Neural cell (in vitro differentiated cells): ENCODE data around the gene DAPP1. TPM values are rescaled to one million over a fixed set of nuclear protein-coding genes. Genes with fewer than 3 reads are reported as not detected.

ENCODE experiments used
- H2AFZ ChIP-seq: fragments of 200-600, 300-800 bp; sonication (generic), shearing (Covaris generic); 2 replicates; pipeline ENCODE4 v1.6.0; 2014; ENCODE audit warnings: low read depth, mild to moderate bottlenecking, antibody characterized with exemption, low read length, moderate library complexity
- H3F3A ChIP-seq: fragments of 200-600 bp; shearing (Covaris generic); 2 replicates; pipeline ENCODE4 v1.6.1; 2016; ENCODE audit warnings: mild to moderate bottlenecking, moderate library complexity, mixed read lengths, antibody characterized with exemption, low read length; ENCODE audit not compliant: insufficient read depth, poor library complexity, severe bottlenecking
- H3K27ac ChIP-seq: fragments of 200-600, 300-800 bp; sonication (generic), shearing (Covaris generic); 2 replicates; pipeline ENCODE4 v1.5.1; 2014; ENCODE audit warnings: mild to moderate bottlenecking, low read length, moderate library complexity
- H3K27me3 ChIP-seq: fragments of 300-800, 200-600 bp; sonication (generic), shearing (Covaris generic); 2 replicates; pipeline ENCODE4 v1.6.0; 2014; ENCODE audit warnings: mild to moderate bottlenecking, low read depth, low read length, moderate library complexity; ENCODE audit not compliant: insufficient read depth
- H3K36me3 ChIP-seq: fragments of 300-800, 200-600 bp; sonication (generic), shearing (Covaris generic); 2 replicates; pipeline ENCODE4 v1.5.1; 2014; ENCODE audit warnings: mild to moderate bottlenecking, antibody characterized with exemption, low read length, moderate library complexity; ENCODE audit not compliant: insufficient read depth
- H3K4me2 ChIP-seq: fragments of 300-800, 200-600 bp; sonication (generic), shearing (Covaris generic); 2 replicates; pipeline ENCODE4 v1.6.0; 2014; ENCODE audit warnings: mild to moderate bottlenecking, low read length
- H3K4me3 ChIP-seq: fragments of 300-800, 200-600 bp; sonication (generic), shearing (Covaris generic); 2 replicates; pipeline ENCODE4 v1.5.1; 2014; ENCODE audit warnings: mild to moderate bottlenecking, low read length, moderate library complexity
- H3K79me2 ChIP-seq: fragments of 200-600 bp; shearing (Covaris generic); replicated peaks from 2 replicates; pipeline ENCODE4 v1.6.0; 2014; ENCODE audit warnings: mild to moderate bottlenecking, low read length, moderate library complexity; ENCODE audit not compliant: insufficient read depth
- H3K9ac ChIP-seq: fragments of 300-800, 200-600 bp; sonication (generic), shearing (Covaris generic); 2 replicates; pipeline ENCODE4 v1.6.1; 2016; ENCODE audit warnings: mild to moderate bottlenecking, low read length, mixed read lengths
- H3K9me2 ChIP-seq: fragments of 200-600 bp; shearing (Covaris generic); 2 replicates; pipeline ENCODE4 v1.6.1; 2016; ENCODE audit warnings: mild to moderate bottlenecking, low read length, mixed read lengths; ENCODE audit not compliant: insufficient read depth
- H3K9me3 ChIP-seq: fragments of 200-600, 300-800 bp; sonication (generic), shearing (Covaris generic); 2 replicates; pipeline ENCODE4 v1.6.1; 2016; ENCODE audit warnings: mild to moderate bottlenecking, mixed run types, low read length, moderate library complexity, mixed read lengths
- H4K20me1 ChIP-seq: fragments of 200-600 bp; shearing (Covaris generic); 2 replicates; pipeline ENCODE4 v1.6.1; 2016; ENCODE audit warnings: mild to moderate bottlenecking, mixed run types; ENCODE audit not compliant: insufficient read depth
- EP300 ChIP-seq: fragments of 450-650 bp; conservative IDR thresholded peaks from 2 replicates; pipeline ENCODE4 v1.6.1; 2014; ENCODE audit warnings: antibody characterized with exemption, mild to moderate bottlenecking, moderate library complexity; ENCODE audit not compliant: poor library complexity, severe bottlenecking
- EZH2 ChIP-seq: fragments of 200-600, 300-800 bp; shearing (Covaris generic), sonication (generic); IDR thresholded peaks from 2 replicates; pipeline ENCODE4 v1.6.1; 2014; ENCODE audit warnings: antibody characterized with exemption, low read length, borderline replicate concordance, mild to moderate bottlenecking; ENCODE audit not compliant: insufficient read depth, poor library complexity, severe bottlenecking
- MXI1 ChIP-seq: fragments of 450-650 bp; conservative IDR thresholded peaks from 2 replicates; pipeline ENCODE4 v1.6.1; 2014; ENCODE audit warnings: antibody characterized with exemption, mild to moderate bottlenecking; ENCODE audit not compliant: poor library complexity, severe bottlenecking
- POLR2AphosphoS5 ChIP-seq: IDR thresholded peaks from 2 replicates; pipeline ENCODE4 v1.6.1; 2012
- RAD21 ChIP-seq: fragments of 450-650 bp; conservative IDR thresholded peaks from 2 replicates; pipeline ENCODE4 v1.6.1; 2014; ENCODE audit warnings: antibody characterized with exemption, mild to moderate bottlenecking, moderate library complexity
- SMC3 ChIP-seq: fragments of 450-650 bp; conservative IDR thresholded peaks from 2 replicates; pipeline ENCODE4 v1.6.1; 2014; ENCODE audit warnings: antibody characterized with exemption, mild to moderate bottlenecking, moderate library complexity; ENCODE audit not compliant: poor library complexity
- TAF1 ChIP-seq: IDR thresholded peaks from 2 replicates; pipeline ENCODE4 v1.6.1; 2012; ENCODE audit warnings: low read depth
- polyA plus RNA-seq: library from polyadenylated mRNA; depleted of rRNA; stranded (reverse); fragments of >200 nt; gene quantifications from 2 replicates; pipeline ENCODE4 v1.2.3, GENCODE V29; 2014
- TF ChIP-seq, protein P1 (sequence below): IDR thresholded peaks from 2 replicates; pipeline ENCODE4 v1.6.1; 2012; ENCODE audit warnings: borderline replicate concordance
- TF ChIP-seq, protein P2 (sequence below): fragments of 450-650 bp; IDR thresholded peaks from 2 replicates; pipeline ENCODE4 v1.5.1; 2014; ENCODE audit warnings: antibody characterized with exemption, mild to moderate bottlenecking, moderate library complexity; ENCODE audit not compliant: poor library complexity, severe bottlenecking

Gene DAPP1
- polyA plus RNA-seq, 1 donor from 2014 or later = not detected

DNA sequence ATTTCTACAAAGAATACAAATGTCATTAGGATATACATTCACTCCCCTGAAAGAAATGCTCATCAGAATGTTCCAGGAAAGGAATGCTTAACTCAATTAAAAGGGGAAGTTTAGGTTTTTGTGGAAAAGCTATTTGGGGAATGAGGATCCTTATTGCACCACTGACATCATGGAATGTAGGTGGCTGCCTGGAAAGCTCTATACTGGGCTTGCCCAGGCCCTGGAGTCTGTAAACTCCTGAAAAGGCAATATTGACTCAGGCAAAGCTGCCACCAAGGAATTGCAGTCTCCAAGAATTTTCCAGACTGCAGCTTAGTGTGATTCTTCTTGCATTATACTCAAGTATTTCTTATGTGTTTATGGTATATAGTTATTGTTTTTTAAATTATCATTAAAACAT lies 15.7 kb downstream of the DAPP1 start:
- Histone ChIP-seq H3K4me3 (no peak overlapping the region), H3K36me3 (no peaks in the 10 kb centered on the region), H3F3A (no peaks in the 10 kb centered on the region)

DNA sequence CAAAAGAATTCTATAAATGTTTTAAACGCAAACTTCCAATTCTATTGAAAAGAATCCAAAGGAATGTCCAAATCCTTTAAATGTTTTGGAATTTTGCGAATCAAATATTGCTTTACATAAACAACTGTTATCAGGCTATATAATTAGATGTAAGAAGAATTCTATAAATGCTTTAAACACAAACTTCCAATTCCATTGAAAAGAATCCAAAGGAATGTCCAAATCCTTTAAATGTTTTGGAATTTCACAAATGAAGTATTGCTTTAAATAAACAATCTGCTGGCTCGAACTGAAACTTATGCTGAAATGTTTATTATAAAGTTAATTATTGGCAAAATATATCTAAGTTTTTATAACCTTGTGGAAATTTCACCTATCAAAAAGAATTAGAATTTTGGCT lies 16.1 kb downstream of the DAPP1 start:
- no peaks in the 10 kb centered on the region for H3K79me2 ChIP-seq
- H3K4me2 ChIP-seq = no peak overlapping the region
- H3K27ac ChIP-seq = no peak overlapping the region
- TF ChIP-seq, protein P1, sequence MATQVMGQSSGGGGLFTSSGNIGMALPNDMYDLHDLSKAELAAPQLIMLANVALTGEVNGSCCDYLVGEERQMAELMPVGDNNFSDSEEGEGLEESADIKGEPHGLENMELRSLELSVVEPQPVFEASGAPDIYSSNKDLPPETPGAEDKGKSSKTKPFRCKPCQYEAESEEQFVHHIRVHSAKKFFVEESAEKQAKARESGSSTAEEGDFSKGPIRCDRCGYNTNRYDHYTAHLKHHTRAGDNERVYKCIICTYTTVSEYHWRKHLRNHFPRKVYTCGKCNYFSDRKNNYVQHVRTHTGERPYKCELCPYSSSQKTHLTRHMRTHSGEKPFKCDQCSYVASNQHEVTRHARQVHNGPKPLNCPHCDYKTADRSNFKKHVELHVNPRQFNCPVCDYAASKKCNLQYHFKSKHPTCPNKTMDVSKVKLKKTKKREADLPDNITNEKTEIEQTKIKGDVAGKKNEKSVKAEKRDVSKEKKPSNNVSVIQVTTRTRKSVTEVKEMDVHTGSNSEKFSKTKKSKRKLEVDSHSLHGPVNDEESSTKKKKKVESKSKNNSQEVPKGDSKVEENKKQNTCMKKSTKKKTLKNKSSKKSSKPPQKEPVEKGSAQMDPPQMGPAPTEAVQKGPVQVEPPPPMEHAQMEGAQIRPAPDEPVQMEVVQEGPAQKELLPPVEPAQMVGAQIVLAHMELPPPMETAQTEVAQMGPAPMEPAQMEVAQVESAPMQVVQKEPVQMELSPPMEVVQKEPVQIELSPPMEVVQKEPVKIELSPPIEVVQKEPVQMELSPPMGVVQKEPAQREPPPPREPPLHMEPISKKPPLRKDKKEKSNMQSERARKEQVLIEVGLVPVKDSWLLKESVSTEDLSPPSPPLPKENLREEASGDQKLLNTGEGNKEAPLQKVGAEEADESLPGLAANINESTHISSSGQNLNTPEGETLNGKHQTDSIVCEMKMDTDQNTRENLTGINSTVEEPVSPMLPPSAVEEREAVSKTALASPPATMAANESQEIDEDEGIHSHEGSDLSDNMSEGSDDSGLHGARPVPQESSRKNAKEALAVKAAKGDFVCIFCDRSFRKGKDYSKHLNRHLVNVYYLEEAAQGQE = no peak
- no peak for TF ChIP-seq EZH2
- TF ChIP-seq POLR2AphosphoS5 = no peak
- no peak for TF ChIP-seq SMC3
- no peak for TF ChIP-seq MXI1
- no peak for TF ChIP-seq RAD21
- no peak for TF ChIP-seq TAF1
- TF ChIP-seq EP300 = no peak
- TF ChIP-seq, protein P2, sequence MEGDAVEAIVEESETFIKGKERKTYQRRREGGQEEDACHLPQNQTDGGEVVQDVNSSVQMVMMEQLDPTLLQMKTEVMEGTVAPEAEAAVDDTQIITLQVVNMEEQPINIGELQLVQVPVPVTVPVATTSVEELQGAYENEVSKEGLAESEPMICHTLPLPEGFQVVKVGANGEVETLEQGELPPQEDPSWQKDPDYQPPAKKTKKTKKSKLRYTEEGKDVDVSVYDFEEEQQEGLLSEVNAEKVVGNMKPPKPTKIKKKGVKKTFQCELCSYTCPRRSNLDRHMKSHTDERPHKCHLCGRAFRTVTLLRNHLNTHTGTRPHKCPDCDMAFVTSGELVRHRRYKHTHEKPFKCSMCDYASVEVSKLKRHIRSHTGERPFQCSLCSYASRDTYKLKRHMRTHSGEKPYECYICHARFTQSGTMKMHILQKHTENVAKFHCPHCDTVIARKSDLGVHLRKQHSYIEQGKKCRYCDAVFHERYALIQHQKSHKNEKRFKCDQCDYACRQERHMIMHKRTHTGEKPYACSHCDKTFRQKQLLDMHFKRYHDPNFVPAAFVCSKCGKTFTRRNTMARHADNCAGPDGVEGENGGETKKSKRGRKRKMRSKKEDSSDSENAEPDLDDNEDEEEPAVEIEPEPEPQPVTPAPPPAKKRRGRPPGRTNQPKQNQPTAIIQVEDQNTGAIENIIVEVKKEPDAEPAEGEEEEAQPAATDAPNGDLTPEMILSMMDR = no peak
- no peaks in the 10 kb centered on the region for H3K27me3 ChIP-seq
- no peaks in the 10 kb centered on the region for H3F3A ChIP-seq
- no peak overlapping the region for H3K9ac ChIP-seq
- no peaks in the 10 kb centered on the region for H3K9me2 ChIP-seq
- H3K4me3 ChIP-seq = no peak overlapping the region
- no peaks in the 10 kb centered on the region for H3K36me3 ChIP-seq
- H2AFZ ChIP-seq = no peak overlapping the region
- no peaks in the 10 kb centered on the region for H4K20me1 ChIP-seq
- H3K9me3 ChIP-seq = no peaks in the 10 kb centered on the region

More for the DNA sequence above, 15.7 kb downstream of the DAPP1 start:
- Histone ChIP-seq H4K20me1 (no peaks in the 10 kb centered on the region), H3K27ac (no peak overlapping the region), H3K79me2 (no peaks in the 10 kb centered on the region), H3K4me2 (no peak overlapping the region), H2AFZ (no peak overlapping the region), H3K9ac (no peak overlapping the region), H3K9me3 (no peaks in the 10 kb centered on the region), H3K27me3 (no peaks in the 10 kb centered on the region), H3K9me2 (no peaks in the 10 kb centered on the region)
- TF ChIP-seq RAD21 = no peak
- no peak for TF ChIP-seq TAF1
- no peak for TF ChIP-seq EP300
- TF ChIP-seq SMC3 = no peak
- TF ChIP-seq, protein P1 = no peak
- TF ChIP-seq, protein P2 = no peak
- TF ChIP-seq MXI1 = no peak
- no peak for TF ChIP-seq POLR2AphosphoS5
- no peak for TF ChIP-seq EZH2
